HepG2 (cell line): ENCODE measurements around the gene FNDC3A. TPM values are rescaled to one million over a fixed set of nuclear protein-coding genes. Genes with fewer than 3 reads are reported as not detected.

Experiments used
- IKZF4 ChIP-seq: sonication (generic); formaldehyde crosslinking; IDR thresholded peaks from 2 replicates; pipeline ENCODE4 v1.5.1; 2020; ENCODE audit warnings: borderline replicate concordance, mild to moderate bottlenecking, low read depth, missing genetic modification reagents; ENCODE audit errors: not compliant biosample characterization
- MEF2D ChIP-seq: sonication (generic); formaldehyde crosslinking; IDR thresholded peaks from 2 replicates; pipeline ENCODE4 v1.5.1; 2020; ENCODE audit warnings: mild to moderate bottlenecking, missing genetic modification reagents
- NR3C1 ChIP-seq: sonication (generic); formaldehyde crosslinking; IDR thresholded peaks from 2 replicates; pipeline ENCODE4 v1.4.0; 2020; ENCODE audit warnings: missing genetic modification reagents
- PHF21A ChIP-seq: sonication (generic); formaldehyde crosslinking; IDR thresholded peaks from 2 replicates; pipeline ENCODE4 v1.5.0; 2020; ENCODE audit warnings: mild to moderate bottlenecking, missing genetic modification reagents
- RXRB ChIP-seq: IDR thresholded peaks from 2 replicates; pipeline ENCODE4 v1.6.1; 2016; ENCODE audit warnings: borderline replicate concordance, missing genetic modification reagents, missing compliant biosample characterization
- SRSF1 ChIP-seq: fragments of 200-400 bp; formaldehyde crosslinking; optimal IDR thresholded peaks from 2 replicates; pipeline ENCODE3; 2017; ENCODE audit warnings: mild to moderate bottlenecking, low read depth, low read length, moderate library complexity
- ZHX2 ChIP-seq, 2 experiments: sonication (generic) in 1 of 2; formaldehyde crosslinking in 1 of 2; IDR thresholded peaks; 2 replicates each; pipeline versions ENCODE4 v1.6.1 to v1.9.0; 2014 to 2022; ENCODE audit warnings: antibody characterized with exemption in 1 of 2, borderline replicate concordance in 1 of 2, inconsistent platforms in 1 of 2, low read depth in 1 of 2, missing genetic modification reagents in 1 of 2
- ZNF432 ChIP-seq: sonication (generic); formaldehyde crosslinking; IDR thresholded peaks from 2 replicates; pipeline ENCODE4 v1.5.0; 2020; ENCODE audit warnings: missing genetic modification reagents, mild to moderate bottlenecking, borderline replicate concordance
- ZNF580 ChIP-seq: IDR thresholded peaks from 2 replicates; pipeline ENCODE4 v1.6.1; 2016; ENCODE audit warnings: low read depth, borderline replicate concordance
- ZNF7 ChIP-seq: IDR thresholded peaks from 2 replicates; pipeline ENCODE4 v1.6.1; 2016; ENCODE audit warnings: missing biosample characterization, missing genetic modification reagents
- ZNF747 ChIP-seq: sonication (generic); formaldehyde crosslinking; IDR thresholded peaks from 2 replicates; pipeline ENCODE4 v1.8.1; 2023; ENCODE audit warnings: missing genetic modification reagents, mild to moderate bottlenecking, borderline replicate concordance
- ZSCAN20 ChIP-seq: sonication (generic); formaldehyde crosslinking; IDR thresholded peaks from 2 replicates; pipeline ENCODE4 v1.4.0; 2020; ENCODE audit warnings: missing genetic modification reagents, mild to moderate bottlenecking, borderline replicate concordance
- polyA plus RNA-seq, 8 experiments: library from polyadenylated mRNA; depleted of rRNA in 3 of 8; stranded (reverse) in 7 of 8; unstranded in 1 of 8; fragments of >200 nt; fragmentation: Illumina TruSeq in 4 of 8; extraction: Trizol in 4 of 8; gene quantifications; 2 replicates each; pipeline versions ENCODE4 v1.2.1 to v1.2.3, GENCODE V29; 2011 to 2016; ENCODE audit warnings: low read depth in 4 of 8, missing spikeins in 1 of 8, mixed read lengths in 1 of 8; ENCODE audit not compliant: insufficient read depth in 1 of 8
- total RNA-seq, 5 experiments: library from RNA; depleted of rRNA; stranded (reverse); fragments of >200 nt; fragmentation: Illumina TruSeq; extraction: Trizol; gene quantifications; 2 replicates each; pipeline ENCODE4 v1.2.3, GENCODE V29; 2016; ENCODE audit warnings: low read depth in 1 of 5
- TF ChIP-seq, protein P1 (sequence below): sonication (generic); formaldehyde crosslinking; conservative IDR thresholded peaks from 2 replicates; pipeline ENCODE4 v1.5.0; 2020; ENCODE audit warnings: missing genetic modification reagents
- TF ChIP-seq, protein P2 (sequence below): IDR thresholded peaks from 2 replicates; pipeline ENCODE4 v1.6.1; 2016; ENCODE audit warnings: mild to moderate bottlenecking
- TF ChIP-seq, protein P3 (sequence below): sonication (generic); formaldehyde crosslinking; IDR thresholded peaks from 2 replicates; pipeline ENCODE4 v1.5.1; 2020; ENCODE audit warnings: missing genetic modification reagents, mild to moderate bottlenecking, borderline replicate concordance

FNDC3A gene
- total and polyA plus RNA-seq, 2 of the 13 experiments (the other 11 are each of a cell fraction or from before 2014, with no cell fraction given): 36.7 to 39.3 TPM

- no peak for TF ChIP-seq ZNF432
- peak; percentile 37; the same call in 1 of the 2 replicates for TF ChIP-seq PHF21A (CRISPR knock-in tag)
- TF ChIP-seq, protein P1, sequence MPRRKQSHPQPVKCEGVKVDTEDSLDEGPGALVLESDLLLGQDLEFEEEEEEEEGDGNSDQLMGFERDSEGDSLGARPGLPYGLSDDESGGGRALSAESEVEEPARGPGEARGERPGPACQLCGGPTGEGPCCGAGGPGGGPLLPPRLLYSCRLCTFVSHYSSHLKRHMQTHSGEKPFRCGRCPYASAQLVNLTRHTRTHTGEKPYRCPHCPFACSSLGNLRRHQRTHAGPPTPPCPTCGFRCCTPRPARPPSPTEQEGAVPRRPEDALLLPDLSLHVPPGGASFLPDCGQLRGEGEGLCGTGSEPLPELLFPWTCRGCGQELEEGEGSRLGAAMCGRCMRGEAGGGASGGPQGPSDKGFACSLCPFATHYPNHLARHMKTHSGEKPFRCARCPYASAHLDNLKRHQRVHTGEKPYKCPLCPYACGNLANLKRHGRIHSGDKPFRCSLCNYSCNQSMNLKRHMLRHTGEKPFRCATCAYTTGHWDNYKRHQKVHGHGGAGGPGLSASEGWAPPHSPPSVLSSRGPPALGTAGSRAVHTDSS (CRISPR knock-in tag): no peak
- TF ChIP-seq, protein P2, sequence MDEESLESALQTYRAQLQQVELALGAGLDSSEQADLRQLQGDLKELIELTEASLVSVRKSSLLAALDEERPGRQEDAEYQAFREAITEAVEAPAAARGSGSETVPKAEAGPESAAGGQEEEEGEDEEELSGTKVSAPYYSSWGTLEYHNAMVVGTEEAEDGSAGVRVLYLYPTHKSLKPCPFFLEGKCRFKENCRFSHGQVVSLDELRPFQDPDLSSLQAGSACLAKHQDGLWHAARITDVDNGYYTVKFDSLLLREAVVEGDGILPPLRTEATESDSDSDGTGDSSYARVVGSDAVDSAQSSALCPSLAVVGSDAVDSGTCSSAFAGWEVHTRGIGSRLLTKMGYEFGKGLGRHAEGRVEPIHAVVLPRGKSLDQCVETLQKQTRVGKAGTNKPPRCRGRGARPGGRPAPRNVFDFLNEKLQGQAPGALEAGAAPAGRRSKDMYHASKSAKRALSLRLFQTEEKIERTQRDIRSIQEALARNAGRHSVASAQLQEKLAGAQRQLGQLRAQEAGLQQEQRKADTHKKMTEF (CRISPR knock-in tag): peak; percentile 73; the same call in 1 of the 2 replicates
- TF ChIP-seq NR3C1 (CRISPR knock-in tag): no peak
- TF ChIP-seq ZHX2 (IDR thresholded peaks at IDR 0.05; ENCODE audit: low read depth): peak; percentile 81
- no peak for TF ChIP-seq ZHX2 (CRISPR knock-in tag; IDR thresholded peaks at IDR 0.05; ENCODE audit: borderline replicate concordance)
- TF ChIP-seq ZSCAN20 (CRISPR knock-in tag): no peak
- TF ChIP-seq ZNF7: no peak
- TF ChIP-seq, protein P3, sequence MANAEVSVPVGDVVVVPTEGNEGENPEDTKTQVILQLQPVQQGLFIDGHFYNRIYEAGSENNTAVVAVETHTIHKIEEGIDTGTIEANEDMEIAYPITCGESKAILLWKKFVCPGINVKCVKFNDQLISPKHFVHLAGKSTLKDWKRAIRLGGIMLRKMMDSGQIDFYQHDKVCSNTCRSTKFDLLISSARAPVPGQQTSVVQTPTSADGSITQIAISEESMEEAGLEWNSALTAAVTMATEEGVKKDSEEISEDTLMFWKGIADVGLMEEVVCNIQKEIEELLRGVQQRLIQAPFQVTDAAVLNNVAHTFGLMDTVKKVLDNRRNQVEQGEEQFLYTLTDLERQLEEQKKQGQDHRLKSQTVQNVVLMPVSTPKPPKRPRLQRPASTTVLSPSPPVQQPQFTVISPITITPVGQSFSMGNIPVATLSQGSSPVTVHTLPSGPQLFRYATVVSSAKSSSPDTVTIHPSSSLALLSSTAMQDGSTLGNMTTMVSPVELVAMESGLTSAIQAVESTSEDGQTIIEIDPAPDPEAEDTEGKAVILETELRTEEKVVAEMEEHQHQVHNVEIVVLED (CRISPR knock-in tag): peak; percentile 57; the same call in 1 of the 2 replicates
- peak; percentile 75; the same call in 1 of the 2 replicates for TF ChIP-seq MEF2D
- peak; percentile 32; the same call in 1 of the 2 replicates for TF ChIP-seq RXRB (CRISPR knock-in tag)
- TF ChIP-seq IKZF4 (CRISPR knock-in tag): no peak
- TF ChIP-seq ZNF580 (CRISPR knock-in tag): no peak
- TF ChIP-seq SRSF1: no peak
- TF ChIP-seq ZNF747 (CRISPR knock-in tag): peak; percentile 56; the same call in 1 of the 2 replicates
These were observed 272.2 kb downstream of the FNDC3A start, which contains the start of gene CDADC1 (continued) for GRCh38 chr13:49247643-49248621.
